HG02798 (cell line): ENCODE results near the gene TRIM31.

Source experiments
- ATAC-seq: cut with Tn5 transposase; IDR thresholded peaks from one replicate; pipeline ENCODE4 v1.9.1; 2021; ENCODE audit warnings: mild to moderate bottlenecking; ENCODE audit not compliant: unreplicated experiment, poor library complexity

Gene TRIM31

DNA sequence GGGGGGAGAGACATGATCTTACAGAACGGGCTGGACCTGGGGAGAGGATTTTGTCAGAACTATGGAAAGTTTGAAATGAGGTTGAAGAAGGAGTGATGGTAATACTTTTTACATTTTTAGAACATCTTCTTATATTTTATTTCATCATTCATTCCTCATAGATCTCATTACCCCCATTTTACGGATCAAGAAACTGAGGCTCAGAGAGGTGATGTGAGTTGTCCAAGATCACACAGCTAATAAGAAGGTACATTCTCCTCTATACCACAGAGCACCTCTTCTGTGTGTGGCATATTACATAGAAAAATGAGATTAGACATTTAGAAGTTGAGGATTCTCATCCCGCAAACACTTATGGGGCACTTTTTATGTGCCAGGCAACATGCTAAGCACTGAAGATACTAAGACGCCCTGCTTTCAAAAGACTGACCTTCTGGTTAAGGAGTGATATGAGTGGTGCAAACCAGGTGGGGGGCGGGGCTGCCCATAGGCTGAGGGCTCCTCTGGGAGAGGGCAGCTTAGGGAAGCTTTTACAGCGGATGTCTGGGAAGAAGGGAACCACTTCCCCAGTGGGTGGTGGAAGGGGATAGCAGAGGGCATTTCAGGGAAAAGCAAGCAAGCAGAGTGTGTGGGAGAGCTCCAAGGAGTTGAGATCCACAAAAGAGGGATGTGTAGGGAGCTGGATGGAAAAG lies 19.9 kb downstream of the TRIM31 start:
- no peak for ATAC-seq

GRCh38 chr6:30091577-30092381 lies 21.1 kb downstream of the TRIM31 start:
- no peak for ATAC-seq

DNA sequence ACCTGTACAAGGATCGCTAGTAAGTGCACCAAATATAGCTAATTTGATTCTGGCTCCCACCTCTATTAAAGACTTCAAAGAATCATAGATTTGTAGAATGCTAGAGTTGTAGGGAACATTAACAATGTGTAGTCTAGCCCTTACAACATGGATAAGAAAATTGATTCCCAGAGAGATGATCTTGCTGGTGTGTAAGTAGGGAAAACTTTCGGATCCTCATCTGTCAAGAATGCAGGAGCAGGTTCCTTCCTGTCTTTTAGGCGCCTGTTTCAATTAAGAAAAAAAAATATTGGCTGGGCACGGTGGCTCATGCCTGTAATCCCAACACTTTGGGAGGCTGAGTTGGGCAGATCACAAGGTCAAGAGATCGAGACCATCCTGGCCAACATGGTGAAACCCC lies 25.0 kb downstream of the TRIM31 start:
- ATAC-seq, result no peak

GRCh38 chr6:30077218-30077617 lies 35.7 kb downstream of the TRIM31 start:
- ATAC-seq, result no peak

- no peak for ATAC-seq
These were observed 36.8 kb downstream of the TRIM31 start for GRCh38 chr6:30075790-30076732.

DNA sequence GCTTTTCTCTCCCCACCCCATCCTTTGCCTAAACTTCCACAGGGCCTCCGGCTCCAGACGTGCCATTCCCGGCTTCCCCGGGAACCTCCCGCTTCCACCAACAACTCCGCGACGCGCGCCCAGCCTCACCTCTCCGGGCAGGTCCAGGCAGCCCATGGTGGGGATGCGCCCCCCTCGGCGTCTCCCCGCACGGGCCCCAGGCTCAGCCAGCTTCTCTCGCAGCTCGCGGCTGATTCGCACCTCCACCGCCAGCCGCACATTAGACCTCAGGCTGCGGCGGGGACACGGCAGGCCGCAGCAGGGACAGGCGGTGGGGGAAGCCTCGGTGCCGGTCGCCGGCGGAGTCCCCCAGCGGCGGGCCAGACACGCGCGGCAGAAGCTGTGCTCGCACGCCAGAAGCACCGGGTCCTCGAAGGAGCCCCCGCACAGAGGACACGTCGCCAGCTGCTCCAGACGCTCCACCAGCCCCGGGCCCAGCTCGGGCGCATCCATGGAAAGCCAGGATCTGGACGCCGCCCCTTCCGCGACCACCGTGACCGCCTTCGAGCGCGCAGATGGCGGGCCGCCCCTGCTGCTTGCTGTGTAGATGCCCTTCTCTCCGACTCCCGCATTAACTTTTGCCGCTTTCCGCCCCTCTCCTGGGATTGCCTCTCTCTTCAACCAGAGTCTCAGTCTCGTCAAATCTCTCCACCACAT lies 37.6 kb downstream of the TRIM31 start, which contains the start of gene RNF39:
Gene RNF39, minus strand, starts transcription at position 676 of the 696 bp plus-strand sequence. Its CDS starts 184 bp downstream, at position 492.
- no peak for ATAC-seq

DNA sequence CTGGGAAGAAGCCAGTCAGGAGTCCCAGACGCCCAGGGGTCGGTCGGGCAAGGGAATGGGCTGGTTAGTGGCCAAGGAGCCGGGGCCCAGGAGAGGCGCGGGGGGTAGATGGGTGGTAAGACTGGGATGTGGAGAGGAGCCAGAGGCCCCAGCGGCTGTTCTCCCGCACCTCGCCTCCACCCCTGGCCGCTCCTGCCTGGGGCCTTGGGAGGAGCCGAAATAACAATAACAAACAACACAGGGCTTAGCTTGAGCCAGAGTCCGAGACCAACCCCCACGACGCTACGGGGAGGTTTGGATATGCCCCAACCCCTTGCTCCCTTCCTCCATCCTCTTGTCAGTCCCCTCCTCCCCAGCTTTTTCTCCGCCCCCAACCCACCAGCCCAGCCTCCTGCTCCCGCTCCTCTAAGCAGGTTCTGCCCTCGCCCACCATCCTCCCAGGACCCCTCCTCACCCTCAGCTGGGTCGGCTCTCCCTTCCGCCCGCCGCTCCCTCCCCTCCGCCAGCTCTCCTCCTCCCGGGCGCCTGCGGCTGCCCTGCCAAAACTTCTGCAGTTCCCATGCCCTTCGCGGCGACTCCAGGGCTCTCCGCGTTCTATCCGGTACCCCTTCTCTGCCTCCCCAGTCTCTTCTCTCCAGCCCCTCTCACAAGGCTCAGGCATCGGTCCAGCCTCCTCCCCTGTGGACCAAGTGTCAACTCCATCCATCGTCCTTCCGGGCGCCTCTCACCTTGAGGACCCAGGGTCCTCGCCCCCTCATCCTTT lies 38.4 kb downstream of the TRIM31 start:
- no peak for ATAC-seq

DNA sequence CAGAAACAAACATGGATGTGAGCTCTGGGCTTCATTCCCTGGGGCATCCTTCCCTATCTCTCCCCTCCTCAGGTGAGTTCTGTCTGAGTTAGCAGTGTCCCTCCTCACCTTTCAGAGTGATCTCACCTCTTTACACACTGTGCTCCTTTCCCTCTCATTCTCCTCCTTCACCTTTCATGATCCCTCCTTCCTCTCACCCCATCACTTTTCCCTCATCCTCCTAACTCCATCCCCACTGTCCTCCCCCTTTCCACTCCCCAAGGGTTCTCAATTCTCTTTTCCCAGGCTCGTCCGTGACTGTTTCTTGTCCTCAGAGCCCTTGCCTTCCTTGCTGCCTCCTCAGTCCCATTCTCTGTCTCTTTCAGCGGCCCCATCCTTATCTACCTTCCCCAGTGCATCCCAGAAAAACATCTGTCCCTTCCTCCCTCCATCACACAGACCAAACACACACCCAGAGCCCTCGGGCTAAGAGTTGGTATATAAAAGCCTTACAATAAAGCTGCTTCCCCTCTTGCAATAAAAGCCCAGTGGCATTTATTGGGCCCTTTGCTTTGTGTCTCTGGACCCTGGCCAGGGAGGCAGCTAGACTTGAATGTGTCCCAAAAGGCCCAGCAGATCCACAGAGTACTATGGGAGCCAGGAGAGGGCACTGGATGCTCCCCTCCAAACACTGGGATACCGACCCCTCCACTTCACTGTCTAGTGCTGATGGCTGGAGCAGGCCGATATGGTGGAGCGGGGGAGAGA lies 39.2 kb downstream of the TRIM31 start:
- ATAC-seq, result no peak

DNA sequence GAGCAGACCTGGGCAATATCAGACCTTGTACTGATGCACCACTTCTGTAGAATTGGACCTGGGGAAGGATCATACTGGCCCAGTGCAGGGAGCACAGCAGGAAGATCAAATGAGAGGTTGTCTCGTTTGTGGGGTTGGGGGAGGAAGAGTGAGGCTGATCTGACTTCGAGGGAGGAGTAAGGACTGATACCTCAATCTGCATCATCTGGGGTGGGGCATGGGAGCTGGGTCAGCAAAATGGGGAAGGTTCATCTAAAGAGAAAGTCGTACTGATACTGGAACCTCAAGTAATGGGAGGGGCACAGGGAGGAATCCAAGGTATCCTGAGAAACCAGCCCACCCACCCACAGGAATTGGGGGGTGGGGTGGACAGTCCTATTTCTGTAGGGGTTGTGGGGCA lies 41.0 kb downstream of the TRIM31 start:
- no peak for ATAC-seq

DNA sequence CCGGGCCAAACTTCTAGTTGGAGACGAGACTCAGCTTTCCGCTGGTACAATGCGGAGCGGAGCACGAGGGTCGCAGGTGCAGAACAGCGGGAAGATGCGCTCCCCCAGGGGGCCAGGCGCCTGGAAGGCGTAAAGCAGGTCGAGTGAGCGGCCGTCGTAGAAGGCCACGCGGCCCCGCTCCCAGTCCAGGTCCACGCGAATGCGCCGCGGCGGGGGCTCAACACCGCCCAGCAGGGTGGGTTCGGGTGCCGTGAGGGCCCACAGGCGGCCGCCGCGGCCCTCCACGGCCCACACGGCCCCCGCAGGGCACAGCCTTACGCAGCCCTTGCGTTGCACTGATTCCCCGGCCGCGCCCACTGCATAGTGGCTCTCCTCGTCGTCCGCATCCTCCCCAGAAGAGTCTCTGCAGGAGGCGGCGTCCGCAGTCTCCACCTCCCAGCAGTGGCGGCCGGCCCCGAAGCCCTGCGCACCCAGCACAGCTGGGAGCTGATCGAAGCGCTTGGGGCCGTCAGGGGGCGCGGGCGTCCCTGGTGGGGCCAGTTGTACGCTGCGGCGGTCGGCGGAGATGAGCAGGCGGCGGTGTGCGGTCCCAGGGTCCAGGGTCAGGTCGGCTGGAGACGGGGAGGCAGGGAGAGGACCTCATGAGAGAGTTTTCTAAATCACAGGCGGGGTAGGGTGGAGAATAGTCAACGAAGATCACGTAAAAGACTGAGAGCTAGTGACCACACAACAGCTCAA lies 41.6 kb downstream of the TRIM31 start:
- no peak for ATAC-seq

DNA sequence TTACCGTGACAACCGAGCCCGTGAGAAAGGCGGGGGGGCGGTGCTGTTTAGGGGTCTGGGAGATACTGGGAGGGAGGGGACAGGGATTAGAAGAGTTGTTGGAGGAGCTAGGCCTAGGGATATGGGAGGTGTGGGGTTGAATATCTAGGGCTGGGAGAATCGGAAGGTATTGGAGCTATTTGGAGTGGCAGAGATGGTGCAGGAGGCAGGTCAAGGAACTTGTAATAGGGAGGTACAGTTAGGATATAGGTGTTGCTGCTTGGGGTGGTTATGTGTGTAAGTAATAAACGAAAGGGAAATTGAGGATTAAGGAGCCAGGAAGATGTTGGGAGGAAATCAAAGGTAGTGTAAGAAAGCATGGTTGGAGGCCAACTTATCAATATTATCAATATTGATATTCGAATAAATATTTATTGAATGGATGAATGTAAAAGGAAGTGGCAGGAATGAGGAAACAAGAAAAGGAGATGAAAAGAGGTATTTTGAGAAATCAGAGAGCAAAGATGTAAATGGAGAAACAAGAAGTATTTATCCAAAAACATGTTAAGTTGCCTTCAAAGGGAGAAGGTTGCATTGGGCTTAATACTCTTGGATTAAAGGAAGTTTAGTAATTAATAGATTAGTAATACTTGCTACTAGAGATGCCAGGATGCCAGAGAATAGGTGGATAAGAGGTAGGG lies 45.3 kb downstream of the TRIM31 start:
- ATAC-seq, result no peak

DNA sequence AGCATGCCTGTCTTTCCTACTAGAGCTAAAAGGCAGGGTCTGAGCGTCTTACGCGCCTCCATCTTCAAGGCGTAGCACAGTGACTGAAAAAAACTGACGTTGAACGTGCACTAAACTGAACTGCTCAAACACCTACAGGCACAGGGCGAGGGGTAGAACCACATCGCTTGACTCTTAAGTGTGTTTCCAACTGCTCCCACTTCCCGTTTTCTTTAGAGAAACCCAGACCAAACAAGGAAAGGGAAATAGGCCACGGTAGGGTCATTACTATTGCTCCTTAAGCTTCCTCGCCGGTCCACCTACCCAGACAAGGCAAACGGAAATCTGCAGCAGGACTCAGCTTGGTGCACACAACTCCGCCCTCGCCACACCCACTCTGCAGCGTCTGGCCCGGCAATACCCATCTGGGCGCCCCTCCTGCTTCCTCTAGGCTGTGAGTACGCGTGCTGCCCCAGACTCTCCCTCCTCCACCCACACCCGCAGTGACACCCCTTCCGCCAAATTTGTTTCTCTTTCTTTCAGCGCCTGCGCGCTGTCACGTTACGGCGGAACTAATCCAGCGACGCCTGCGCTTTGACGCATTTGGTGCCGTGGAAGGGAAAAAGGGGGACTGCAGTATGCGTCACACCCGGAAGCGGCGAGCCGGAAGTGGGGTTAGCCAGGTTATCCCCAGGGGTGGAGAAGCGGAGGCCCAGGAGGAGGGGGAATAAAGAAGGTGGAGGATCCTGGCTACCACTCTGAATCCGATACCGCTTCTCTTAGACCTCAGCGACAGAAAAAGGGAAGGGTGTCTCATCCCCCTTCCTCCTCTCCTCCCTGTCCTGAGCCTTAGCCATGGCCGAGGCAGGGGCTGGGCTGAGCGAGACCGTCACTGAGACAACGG lies 46.1 kb downstream of the TRIM31 start, which contains the start of gene PPP1R11:
Gene PPP1R11, plus strand, starts transcription at position 622 of the 883 bp plus-strand sequence. Its CDS starts 213 bp downstream, at position 835.
- ATAC-seq, result peak; percentile 97

- ATAC-seq, result no peak
These were observed 46.8 kb downstream of the TRIM31 start for GRCh38 chr6:30066082-30066481.

- ATAC-seq, result no peak
These were observed 49.6 kb downstream of the TRIM31 start for GRCh38 chr6:30063315-30063714.

GRCh38 chr6:30062471-30063178 lies 50.3 kb downstream of the TRIM31 start:
- no peak for ATAC-seq
